NCI-H146 treated with DMSO at 0.1 percent for 48 hours (cell line): ENCODE data around the gene TRIM42.

ENCODE experiments used
- DNase-seq: peaks from one replicate; lab custom pipeline; 2025; ENCODE audit not compliant: unreplicated experiment; lab: John Stamatoyannopoulos, UW

TRIM42 gene

DNA sequence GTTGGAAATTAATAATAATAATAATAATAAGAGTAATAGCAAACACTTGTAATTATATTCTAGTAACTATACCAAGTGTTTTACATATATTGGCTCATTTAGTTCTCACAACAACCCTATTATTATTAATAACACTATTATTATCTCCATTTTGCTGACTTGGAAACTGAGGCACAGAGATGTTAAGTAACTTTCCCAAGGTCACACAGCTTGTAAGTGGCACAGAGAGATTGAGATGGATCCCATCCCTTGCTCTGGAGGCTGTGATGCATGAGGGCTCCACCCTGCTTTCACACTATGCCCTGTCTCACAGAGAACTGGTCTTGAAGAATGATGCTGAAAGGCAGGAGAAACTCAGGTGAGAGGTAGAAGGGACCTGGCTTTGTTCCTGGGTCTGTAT, 31.9 kb downstream of the TRIM42 start:
- no peak for DNase-seq

DNA sequence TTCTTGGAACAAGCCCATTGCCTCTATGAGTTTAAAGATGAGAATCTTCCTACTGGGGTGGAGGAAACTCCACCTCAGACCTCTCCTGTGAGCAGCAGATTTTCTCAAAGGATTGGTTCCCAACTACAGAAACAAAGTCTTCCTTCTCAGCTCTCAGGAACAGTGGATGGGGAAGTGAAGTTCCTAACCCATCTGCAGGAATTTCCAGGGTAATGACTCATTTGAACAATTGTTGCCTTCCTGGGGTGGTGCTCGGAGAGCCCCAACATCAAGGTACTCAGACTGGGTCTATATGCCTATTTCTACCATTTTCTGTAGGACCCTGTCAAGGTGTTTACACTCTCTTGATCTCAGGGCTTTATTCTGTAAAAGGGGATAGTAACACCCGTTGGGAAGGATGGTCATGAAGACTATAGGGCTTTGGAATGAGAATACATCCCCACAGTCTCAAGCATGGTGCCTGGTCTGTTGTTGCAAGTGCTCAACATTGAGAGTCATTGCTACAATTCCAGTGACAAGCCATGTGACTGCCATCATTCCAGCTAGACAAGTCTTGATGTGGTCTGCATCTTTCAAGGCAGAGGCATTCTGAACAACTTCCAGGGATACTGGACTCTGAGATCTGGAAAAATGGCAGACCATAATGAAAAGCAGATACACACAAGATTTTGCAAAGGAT, 33.0 kb downstream of the TRIM42 start:
- DNase-seq: no peak

DNA sequence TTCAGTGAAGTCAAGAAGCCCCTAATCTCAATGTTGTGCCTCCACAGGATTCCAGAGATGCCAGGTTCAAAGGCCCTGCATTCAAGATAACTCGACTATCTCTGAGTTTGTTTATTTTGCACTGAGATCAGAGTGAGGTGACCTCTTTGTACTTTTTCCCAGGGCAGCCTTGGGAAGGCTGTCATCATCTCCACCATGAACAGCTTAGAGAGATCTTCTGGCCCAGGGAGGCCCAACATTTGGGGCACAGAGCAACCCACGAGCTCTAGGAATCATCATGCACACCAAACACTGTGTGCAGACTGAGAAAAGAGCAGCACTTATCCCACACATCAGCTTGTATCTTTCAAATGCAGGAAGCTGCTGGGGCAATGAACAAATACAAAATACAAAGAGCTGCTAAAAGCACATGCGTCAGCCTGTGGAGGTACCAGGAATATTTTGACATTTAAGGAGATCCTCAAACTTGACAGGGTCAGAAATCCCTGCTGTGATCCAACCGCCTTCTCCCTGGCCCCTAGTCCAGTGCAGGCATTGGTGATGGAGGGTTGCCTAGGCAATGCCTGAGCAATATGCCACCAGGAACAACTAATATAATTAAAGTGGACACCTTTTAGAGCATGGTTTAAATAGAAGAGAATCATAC, 33.6 kb downstream of the TRIM42 start:
- DNase-seq: peak; percentile 34

DNA sequence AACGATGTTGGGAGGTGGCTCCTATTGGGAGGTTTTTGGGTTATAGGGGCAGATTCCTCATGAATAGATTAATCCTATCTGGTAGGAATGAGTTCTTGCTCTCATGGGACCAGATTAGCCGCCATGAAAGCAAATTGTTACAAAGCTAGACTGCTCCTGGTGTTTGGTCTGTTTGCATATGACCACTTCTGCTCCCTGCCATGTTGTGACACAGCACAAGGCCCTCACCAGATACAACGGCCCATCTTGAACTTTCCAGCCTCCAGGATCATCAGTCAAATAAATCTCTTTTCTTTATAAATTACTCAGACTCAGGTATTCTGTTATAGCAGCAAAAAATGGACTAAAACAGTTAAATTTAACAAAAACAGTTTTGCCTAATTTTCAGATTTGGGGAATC, 34.4 kb downstream of the TRIM42 start:
- no peak for DNase-seq

DNA sequence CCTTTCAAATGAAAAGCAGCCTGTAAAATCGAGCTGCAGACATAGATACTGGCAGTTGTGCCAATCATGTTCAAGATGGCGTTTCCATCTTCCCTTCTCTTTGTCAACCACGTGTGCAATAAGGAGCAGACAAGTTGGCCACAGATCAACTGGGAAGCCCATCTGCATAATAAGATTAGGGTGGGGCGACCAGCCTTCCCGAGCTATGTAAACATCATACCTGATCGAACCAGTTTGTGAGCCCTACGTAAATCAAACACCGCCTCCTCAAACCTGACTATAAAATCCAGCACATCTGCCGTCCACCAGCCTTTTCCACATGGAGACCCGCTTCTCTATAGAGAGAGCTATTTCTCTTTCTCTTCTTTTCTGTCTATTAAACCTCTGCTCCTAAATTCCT, 37.2 kb downstream of the TRIM42 start:
- peak; percentile 77 for DNase-seq

DNA sequence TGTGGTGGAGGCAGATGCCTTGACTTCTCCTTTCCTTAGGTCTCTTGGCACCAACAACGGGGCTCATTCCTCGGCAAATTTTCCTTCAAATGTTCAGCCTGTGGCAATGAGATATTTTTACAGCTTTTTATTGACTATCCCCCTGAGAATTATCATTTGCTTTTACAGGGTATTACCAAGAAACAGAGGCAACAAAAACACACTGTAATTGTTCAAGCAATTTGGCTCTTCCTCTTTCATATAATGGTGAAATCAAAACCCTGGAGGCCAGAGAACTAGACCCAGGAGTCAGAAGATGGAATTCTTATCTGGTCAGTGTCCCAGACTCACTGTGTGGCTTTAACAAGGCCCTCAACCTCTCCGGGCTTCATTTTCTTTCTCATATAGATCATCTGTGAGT, 40.1 kb downstream of the TRIM42 start:
- no peak for DNase-seq

DNA sequence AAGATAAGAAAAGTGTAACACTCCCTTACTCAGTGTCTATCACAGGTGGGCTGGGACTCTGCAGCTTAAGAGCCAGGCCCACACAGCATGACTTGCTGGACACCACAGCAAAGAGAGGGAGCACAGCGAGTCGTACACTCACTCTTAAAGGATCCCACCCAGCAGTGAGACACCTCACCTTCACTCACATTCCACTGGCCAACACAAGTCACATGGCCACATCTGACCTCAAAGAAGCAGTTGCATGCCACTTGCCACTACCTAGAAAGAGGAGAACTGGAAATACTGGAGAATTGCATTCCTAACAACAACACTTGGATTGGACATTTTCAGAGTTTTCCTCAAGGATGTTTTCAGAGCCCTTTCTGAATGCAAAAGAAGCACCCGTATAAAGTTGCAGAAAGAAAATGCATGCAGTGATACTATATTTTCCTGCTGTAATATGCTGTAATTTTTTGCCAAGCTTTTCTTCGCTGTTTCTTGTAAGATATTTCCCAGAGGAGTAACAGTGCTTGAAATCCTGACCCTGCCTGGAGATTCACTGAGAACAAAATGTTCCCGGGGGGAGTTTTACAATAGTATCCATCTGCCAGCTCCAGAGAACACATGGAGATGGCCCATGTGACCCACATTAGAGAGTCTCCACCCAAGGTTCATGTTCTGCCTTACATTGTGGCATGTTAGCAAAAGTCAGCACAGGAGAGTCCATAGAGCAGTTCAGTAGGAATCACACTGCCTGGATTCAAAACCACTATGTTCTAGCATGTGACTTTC, 42.2 kb downstream of the TRIM42 start:
- DNase-seq: no peak

DNA sequence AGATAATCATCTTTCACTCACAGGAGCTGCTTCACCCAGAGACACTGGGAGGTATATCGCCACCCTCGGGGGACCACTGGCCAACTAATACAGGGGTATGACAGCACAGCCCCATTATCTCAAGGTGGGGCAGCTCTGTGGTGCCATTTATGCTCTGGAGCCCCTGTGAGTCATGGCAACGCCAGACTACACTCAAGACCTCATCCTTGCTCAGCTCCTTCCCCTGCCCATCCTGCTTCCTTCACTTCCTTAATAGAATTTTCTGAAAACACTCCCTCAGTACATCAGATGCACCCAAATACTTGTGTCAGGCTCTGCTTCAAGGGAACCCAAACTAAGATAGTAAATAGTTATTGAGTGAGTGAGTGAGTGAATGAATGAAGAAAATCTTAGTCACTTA, 45.7 kb downstream of the TRIM42 start:
- DNase-seq: no peak

DNA sequence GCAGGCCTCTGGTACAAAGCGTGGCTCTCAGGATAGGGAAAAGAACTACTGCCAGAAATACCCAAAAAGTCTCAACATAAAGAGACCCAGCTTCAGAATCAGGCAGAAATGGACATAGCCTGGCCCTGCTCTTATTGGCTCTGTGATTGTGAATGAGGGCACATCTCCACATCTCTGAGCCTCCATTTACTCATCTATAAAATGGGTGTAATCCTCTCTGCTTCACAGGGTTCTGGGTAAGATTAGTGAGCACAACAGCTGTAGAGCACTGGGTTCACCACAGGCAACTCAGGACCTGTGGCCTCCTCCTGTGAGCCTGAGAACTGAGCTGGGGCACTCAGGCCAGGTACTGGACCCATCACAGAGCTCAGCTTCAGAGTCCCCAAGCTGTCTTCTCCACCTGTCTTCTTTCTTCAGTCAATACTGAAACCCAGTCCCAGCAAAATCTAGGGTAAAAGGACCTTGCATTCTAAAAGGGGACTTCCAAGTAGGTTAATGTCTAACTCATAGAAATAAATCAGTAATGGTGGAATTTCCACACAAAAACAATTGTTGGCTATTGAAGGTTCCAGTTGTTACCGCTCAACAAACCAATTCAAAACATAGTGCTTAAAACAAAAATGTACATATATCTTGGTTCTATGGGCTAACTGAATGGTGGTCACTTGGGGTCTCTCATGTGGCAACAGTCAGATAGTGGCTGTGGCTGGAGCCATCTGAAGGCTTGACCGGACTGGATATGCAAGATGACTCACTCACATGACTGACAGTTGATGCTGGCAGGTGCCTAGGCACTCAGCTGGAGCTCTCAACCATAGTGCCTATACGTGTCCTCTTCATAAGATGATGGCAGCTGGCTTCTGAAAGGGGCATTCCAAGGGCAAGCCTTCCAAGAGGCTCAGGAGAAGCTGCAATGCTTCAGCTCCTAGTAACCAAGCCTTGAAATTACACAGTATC, 47.3 kb downstream of the TRIM42 start:
- no peak for DNase-seq

DNA sequence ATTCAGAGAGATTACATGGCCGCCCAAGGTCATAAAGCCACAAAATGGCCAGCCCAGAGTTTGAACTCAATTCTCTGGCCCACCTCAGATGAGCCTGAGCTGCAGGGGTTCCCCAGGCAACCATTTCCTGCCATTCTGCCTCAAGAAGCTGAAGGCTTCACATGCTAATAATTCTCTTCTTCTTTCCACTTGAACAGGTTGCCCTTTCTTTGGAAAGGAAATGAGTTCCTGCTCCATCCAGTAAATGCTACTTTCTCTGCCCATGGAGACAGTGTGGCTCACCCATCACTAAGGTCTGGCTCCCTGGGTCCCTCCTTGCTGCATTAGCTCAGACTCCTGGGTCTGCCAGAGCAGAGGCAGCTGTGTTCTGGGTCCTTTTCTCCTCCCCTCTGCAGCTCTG, 48.2 kb downstream of the TRIM42 start:
- DNase-seq: no peak

DNA sequence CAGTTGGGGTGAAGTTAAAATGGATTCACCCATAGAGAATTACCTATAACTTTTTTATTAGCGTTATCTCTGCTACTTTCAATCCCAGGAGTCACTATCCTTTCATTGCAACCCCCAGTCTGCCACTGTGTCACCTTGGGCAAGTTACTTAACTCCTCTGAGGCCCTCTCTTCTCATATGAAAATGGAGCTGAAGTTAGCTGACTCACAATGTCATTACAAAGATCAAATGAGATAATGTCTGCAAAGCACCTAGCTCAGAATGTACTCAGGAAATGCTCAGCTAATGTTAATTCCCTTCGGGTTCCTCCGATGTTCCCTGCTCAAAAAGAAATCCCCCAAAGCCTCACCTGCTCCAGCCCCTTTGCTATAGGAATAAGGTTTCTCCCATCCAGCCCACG, 50.0 kb downstream of the TRIM42 start:
- no peak for DNase-seq

DNA sequence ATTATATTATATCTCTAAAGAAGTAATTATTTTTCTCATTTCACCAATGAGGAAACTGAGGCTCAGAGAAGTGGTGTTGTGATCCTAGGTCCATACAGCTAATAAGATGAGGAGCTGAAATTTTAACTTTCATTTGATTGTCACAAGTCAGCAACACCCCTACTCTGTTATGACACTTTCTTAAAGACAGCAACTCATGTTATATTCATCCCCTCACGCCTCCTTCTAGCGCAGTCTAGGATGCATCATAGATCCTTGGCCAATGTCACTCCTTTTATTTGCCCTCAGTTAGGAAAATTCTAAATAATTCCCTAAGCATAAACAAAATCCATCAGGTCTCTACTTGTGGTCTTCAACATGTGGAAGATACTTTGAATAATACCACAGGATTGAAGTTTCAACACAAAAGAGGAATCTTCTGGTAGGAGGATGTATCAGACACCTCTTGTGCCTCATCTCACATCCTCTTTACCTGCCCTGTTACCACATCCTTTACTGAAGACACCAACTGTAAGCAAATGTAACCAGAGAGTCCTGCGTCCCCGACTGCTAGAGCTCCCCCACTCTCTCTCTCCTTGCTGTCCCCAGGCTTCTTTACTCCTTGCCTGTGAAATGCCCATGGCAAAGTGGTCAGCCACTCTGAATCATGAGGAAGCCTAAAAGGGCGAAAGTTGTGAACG, 53.7 kb downstream of the TRIM42 start:
- DNase-seq: no peak

DNA sequence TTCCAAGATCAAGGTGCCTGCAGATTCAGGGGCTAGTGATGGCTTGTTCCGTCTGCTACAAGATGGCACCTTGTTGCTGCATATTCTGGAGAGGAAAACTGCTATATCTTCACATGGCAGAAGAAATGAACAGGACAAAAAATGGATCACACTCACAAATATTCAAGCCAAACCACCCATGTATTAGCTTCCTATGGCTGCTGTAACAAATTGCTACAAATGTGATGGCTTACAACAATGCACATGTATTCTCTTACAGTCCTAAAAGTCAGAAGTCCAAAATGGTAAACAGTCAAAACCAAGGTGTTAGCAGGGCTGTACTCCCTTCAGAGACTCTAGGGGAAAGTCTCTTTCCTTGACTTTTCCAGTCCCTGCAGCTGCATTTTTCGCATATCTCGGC, 55.8 kb downstream of the TRIM42 start:
- no peak for DNase-seq

DNA sequence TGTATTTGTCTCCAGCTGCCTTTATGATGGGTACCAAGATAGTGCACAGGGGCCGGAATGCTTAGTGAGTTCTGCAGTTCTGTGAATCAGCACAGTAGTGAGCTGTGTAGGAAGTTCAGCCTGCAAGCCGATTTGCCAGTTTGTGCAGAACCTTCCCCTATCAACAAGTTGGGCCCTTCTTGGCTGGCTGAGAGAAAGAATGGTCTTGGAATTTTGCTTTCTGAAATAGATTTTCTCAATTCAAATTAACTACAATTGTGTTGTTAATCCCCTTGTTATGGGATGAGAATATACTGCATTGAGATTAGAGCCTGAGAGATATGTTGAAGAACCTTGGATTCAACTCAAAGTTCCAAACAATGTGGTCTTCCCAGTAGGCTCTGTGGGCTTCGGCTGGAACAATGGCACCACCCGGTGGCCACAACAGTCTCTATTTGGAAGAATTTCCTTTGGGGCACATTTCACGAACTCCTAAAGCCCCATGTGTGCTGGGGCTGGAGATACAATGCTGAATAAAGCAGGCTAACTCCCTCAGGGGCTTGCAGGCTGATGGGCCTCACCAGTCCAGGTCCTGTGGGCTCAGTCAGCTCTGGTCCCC, 59.1 kb downstream of the TRIM42 start:
- DNase-seq: peak; percentile 79

DNA sequence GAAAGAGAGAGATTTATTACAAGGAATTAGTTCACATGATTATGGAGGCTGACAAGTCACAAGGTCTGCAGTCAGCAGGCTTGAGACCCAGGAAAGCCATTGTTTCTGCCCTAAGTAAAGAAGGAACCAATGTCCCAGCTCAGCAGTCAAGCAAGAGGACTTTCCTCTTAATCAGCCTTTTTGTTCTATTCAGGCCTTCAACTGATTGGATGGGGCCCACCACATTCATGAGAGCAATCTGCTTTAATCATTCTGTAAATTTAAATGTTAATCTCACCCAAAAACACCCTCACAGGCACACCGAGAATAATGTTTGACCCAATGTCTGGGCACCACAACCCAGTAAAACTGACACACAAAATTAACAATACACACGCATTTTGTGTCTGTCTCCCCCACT, 64.3 kb downstream of the TRIM42 start:
- no peak for DNase-seq

DNA sequence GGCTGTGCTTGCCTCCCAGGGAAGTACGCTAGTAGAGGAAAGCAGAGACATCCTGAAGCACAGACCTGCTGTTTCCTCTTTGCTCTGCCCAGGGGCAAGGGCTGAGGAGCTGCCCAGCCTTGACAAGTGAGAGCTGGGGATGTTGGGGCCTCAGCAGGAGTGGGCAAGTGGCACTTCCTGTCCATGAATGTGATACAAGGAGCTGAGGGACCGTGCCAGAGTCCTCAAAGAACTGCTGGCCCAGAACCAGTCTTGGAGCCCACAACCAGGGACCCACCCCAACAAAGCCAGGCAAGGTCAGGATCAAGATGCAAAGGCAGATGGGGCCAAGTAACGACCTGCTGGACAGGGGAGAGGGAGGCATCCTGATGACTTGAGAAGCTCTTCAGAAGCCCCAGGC, 70.3 kb downstream of the TRIM42 start:
- no peak for DNase-seq

DNA sequence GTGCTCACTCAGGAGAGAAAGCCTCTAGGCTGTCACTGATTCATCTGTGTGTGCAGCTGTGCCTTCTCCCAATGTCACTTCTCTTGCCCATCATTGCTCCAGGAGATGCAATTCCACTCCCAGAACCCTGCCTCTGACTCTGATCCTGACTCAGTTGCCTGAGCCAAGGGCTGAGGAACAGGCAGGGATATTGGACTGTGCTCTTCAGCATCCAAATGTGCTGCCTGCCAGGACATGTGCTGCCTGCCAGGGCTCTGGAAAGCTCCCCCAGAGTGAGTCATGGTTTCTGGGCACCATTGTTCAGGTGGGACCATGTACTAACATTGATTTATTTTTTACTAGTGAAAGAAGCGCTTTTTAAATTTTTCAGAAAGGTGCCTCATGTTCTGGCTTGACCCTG, 71.0 kb downstream of the TRIM42 start:
- no peak for DNase-seq
